Hepatocyte (in vitro differentiated cells): ENCODE results near the gene SNX25. TPM values are rescaled to one million over a fixed set of nuclear protein-coding genes. Genes with fewer than 3 reads are reported as not detected.

Experiments
- DNase-seq: peaks from one replicate; pipeline ENCODE4 v3.0.0-alpha.2; 2016; ENCODE audit warnings: low spot score
- H2AFZ ChIP-seq: fragments of 200-600 bp; sonication (generic); 2 replicates; pipeline ENCODE4 v1.6.0; 2016; ENCODE audit warnings: antibody characterized with exemption, mild to moderate bottlenecking
- H3K27ac ChIP-seq: fragments of 200-600 bp; sonication (generic); 2 replicates; pipeline ENCODE4 v1.5.1; 2016; ENCODE audit warnings: mild to moderate bottlenecking
- H3K27me3 ChIP-seq: fragments of 200-600 bp; sonication (generic); 2 replicates; pipeline ENCODE4 v1.6.1; 2016
- H3K36me3 ChIP-seq: fragments of 200-600 bp; sonication (generic); replicated peaks from 2 replicates; pipeline ENCODE4 v1.5.1; 2016; ENCODE audit warnings: low read depth; ENCODE audit not compliant: insufficient read depth
- H3K4me1 ChIP-seq: fragments of 200-600 bp; sonication (generic); 2 replicates; pipeline ENCODE4 v1.5.1; 2016; ENCODE audit warnings: mild to moderate bottlenecking, moderate library complexity; ENCODE audit not compliant: insufficient read depth
- H3K4me2 ChIP-seq: fragments of 200-600 bp; sonication (generic); 2 replicates; pipeline ENCODE4 v1.6.0; 2016
- H3K4me3 ChIP-seq: fragments of 200-600 bp; sonication (generic); 2 replicates; pipeline ENCODE4 v1.5.1; 2016; ENCODE audit warnings: mild to moderate bottlenecking
- H3K79me2 ChIP-seq: fragments of 200-600 bp; sonication (generic); 2 replicates; pipeline ENCODE4 v1.6.0; 2017; ENCODE audit warnings: mild to moderate bottlenecking
- H3K9me2 ChIP-seq: fragments of 200-600 bp; sonication (generic); replicated peaks from 2 replicates; pipeline ENCODE4 v1.6.0; 2017; ENCODE audit warnings: mild to moderate bottlenecking; ENCODE audit not compliant: insufficient read depth
- H3K9me3 ChIP-seq: fragments of 200-600 bp; sonication (generic); 2 replicates; pipeline ENCODE4 v1.5.1; 2016; ENCODE audit warnings: low read depth, mild to moderate bottlenecking
- H4K20me1 ChIP-seq: fragments of 200-600 bp; sonication (generic); 2 replicates; pipeline ENCODE4 v1.6.0; 2016; ENCODE audit warnings: mild to moderate bottlenecking; ENCODE audit not compliant: insufficient read depth, poor library complexity, severe bottlenecking
- EZH2 ChIP-seq: fragments of 200-600 bp; sonication (generic); IDR thresholded peaks from 2 replicates; pipeline ENCODE4 v1.6.1; 2016; ENCODE audit warnings: antibody characterized with exemption, mild to moderate bottlenecking, borderline replicate concordance
- EZH2phosphoT487 ChIP-seq: fragments of 200-600 bp; sonication (generic); IDR thresholded peaks from one replicate; pipeline ENCODE4 v1.6.1; 2018; ENCODE audit warnings: antibody characterized with exemption, mild to moderate bottlenecking, low read depth, moderate library complexity; ENCODE audit not compliant: unreplicated experiment, severe bottlenecking
- WGBS: methylation state at CpG from one replicate; pipeline ENCODE4 v1.1.6; 2016; ENCODE audit warnings: low lambda C conversion rate; ENCODE audit errors: missing lambda C conversion rate; 5-methylcytosine and 5-hydroxymethylcytosine counted together
- polyA plus RNA-seq: library from polyadenylated mRNA; unstranded; fragments of >200 nt; fragmentation: Nextera tagmentation; extraction: Ambion mirVana; gene quantifications from 2 replicates; pipeline ENCODE4 v1.2.1, GENCODE V29; 2016
- total RNA-seq: library from RNA; depleted of rRNA; stranded (reverse); fragments of >200 nt; gene quantifications from 2 replicates; pipeline ENCODE4 v1.2.3, GENCODE V29; 2014
- TF ChIP-seq, protein P1 (sequence below): fragments of 200-600 bp; sonication (generic); IDR thresholded peaks from 2 replicates; pipeline ENCODE4 v1.5.1; 2016; ENCODE audit warnings: antibody characterized with exemption, mild to moderate bottlenecking; ENCODE audit not compliant: poor library complexity

Gene SNX25
- total and polyA plus RNA-seq, 2 experiments from 2014 or later: 16.5 to 20.3 TPM

DNA sequence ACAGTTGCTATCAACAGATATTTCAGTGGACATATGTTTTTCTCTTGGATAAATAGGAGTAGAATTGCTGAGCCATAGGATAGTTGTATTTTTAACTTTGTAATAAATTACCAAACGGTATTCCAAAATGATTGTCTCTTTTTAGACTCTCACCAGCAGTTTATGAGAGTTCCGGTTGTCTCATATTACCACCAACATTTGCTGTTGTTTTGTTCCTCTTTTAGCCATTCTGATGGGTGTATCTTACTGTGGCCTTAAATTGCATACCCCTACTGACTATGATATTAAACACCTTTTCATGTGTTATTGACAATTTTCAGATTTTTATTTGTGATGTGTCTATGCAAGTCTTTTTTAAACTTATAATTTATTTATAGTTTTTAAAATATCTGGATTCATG lies 39.7 kb downstream of the SNX25 start:
- H3K4me3 ChIP-seq: no peak overlapping the region
- H3K4me1 ChIP-seq: no peaks in the 10 kb centered on the region
- no peak overlapping the region for H3K4me2 ChIP-seq
- H2AFZ ChIP-seq: no peak overlapping the region
- peaks cover 15% of the 10 kb centered on the region for H3K79me2 ChIP-seq
- no peak overlapping the region for H3K27ac ChIP-seq
- 71% methylated on average over 2 of the region's 2 CpGs for WGBS
- TF ChIP-seq EZH2: no peak
- no peak for TF ChIP-seq EZH2phosphoT487
- TF ChIP-seq, protein P1, sequence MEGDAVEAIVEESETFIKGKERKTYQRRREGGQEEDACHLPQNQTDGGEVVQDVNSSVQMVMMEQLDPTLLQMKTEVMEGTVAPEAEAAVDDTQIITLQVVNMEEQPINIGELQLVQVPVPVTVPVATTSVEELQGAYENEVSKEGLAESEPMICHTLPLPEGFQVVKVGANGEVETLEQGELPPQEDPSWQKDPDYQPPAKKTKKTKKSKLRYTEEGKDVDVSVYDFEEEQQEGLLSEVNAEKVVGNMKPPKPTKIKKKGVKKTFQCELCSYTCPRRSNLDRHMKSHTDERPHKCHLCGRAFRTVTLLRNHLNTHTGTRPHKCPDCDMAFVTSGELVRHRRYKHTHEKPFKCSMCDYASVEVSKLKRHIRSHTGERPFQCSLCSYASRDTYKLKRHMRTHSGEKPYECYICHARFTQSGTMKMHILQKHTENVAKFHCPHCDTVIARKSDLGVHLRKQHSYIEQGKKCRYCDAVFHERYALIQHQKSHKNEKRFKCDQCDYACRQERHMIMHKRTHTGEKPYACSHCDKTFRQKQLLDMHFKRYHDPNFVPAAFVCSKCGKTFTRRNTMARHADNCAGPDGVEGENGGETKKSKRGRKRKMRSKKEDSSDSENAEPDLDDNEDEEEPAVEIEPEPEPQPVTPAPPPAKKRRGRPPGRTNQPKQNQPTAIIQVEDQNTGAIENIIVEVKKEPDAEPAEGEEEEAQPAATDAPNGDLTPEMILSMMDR: no peak
- DNase-seq: no peak
- H4K20me1 ChIP-seq: no peaks in the 10 kb centered on the region
- no peaks in the 10 kb centered on the region for H3K9me2 ChIP-seq
- no peaks in the 10 kb centered on the region for H3K9me3 ChIP-seq
- H3K36me3 ChIP-seq: no peaks in the 10 kb centered on the region
- no peaks in the 10 kb centered on the region for H3K27me3 ChIP-seq

DNA sequence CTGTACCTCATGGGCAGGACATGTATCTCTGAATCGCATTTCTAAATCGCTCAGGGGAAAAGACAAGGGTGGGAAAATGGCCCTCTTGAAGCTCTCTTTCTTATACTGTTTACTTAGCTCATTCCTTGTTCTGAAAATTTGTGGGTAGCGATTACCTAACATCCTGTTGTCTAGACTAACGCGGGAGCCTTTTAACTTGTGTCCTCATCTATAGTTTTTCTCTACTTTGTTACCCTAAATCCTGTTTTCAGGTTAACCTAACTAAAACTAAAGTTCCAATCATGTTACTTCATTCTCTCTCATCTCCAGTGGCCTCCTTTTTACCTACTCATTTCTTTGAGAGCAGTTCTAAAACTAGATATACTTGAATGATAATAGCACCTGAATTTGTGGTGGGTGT lies 45.0 kb downstream of the SNX25 start:
- Histone ChIP-seq H3K9me3 (no peaks in the 10 kb centered on the region), H3K27ac (no peak overlapping the region)
- TF ChIP-seq, protein P1: no peak
- no peak for TF ChIP-seq EZH2
- no peak for TF ChIP-seq EZH2phosphoT487

DNA sequence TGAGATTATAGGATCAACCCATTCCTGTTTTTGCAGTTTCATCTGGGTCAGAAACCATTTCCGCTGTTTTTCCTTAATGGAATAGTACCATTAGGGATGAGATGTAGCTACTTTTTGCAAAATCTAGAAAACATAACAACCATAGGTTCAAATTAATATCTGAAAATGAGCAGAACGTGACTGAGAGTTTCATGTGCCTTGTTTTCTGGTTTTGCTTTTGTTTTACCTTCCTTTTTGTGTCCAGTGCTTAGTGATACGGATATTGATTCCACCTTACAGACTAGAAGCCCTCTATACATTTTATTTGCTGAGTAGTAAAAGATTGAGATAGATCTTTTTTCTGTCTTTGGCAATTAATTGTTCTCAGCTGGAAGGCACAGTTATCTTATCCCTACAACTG lies 46.5 kb downstream of the SNX25 start:
- no peak for DNase-seq
- Histone ChIP-seq H3K79me2 (peaks cover 5% of the 10 kb centered on the region), H3K9me2 (no peaks in the 10 kb centered on the region), H3K4me3 (no peak overlapping the region), H3K27me3 (no peaks in the 10 kb centered on the region), H3K4me2 (no peak overlapping the region), H3K4me1 (no peaks in the 10 kb centered on the region), H3K36me3 (no peaks in the 10 kb centered on the region), H3K27ac (no peak overlapping the region), H2AFZ (no peak overlapping the region), H3K9me3 (no peaks in the 10 kb centered on the region), H4K20me1 (no peaks in the 10 kb centered on the region)
- WGBS: 94% methylated on average over 3 of the region's 3 CpGs
- TF ChIP-seq EZH2 (no peak), EZH2phosphoT487 (no peak)
- TF ChIP-seq, protein P1: no peak

More for the DNA sequence above, 45.0 kb downstream of the SNX25 start:
- H4K20me1 ChIP-seq: no peaks in the 10 kb centered on the region
- H3K36me3 ChIP-seq: no peaks in the 10 kb centered on the region
- no peaks in the 10 kb centered on the region for H3K9me2 ChIP-seq
- no peak for DNase-seq
- H3K27me3 ChIP-seq: no peaks in the 10 kb centered on the region
- H3K4me2 ChIP-seq: no peak overlapping the region
- no peaks in the 10 kb centered on the region for H3K4me1 ChIP-seq
- peaks cover 5% of the 10 kb centered on the region for H3K79me2 ChIP-seq
- 87% methylated on average over 5 of the region's 5 CpGs for WGBS
- H3K4me3 ChIP-seq: no peak overlapping the region
- H2AFZ ChIP-seq: no peak overlapping the region

DNA sequence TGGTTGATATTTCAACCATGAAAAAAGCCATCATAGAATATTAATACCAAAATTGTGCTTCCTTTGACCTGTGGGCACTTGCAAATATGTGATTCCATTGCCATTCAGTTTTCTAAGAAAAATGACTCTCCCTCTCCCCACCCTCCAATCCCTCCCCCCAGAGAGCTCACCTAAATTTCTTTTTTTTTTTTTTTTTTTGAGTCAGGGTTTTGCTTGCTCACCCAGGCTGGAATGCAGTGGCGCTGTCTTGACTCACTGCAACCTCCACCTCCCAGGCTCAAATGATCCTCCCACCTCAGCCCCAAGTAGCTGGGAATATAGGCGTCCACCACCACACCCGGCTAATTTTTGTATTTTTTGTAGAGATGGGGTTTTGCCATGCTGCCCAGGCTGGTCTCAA lies 47.0 kb downstream of the SNX25 start:
- H3K9me3 ChIP-seq: no peaks in the 10 kb centered on the region
- no peaks in the 10 kb centered on the region for H3K36me3 ChIP-seq
- TF ChIP-seq, protein P1: no peak
- no peak for TF ChIP-seq EZH2
- no peak for TF ChIP-seq EZH2phosphoT487
- H3K4me3 ChIP-seq: no peak overlapping the region
- peaks cover 5% of the 10 kb centered on the region for H3K79me2 ChIP-seq
- H3K9me2 ChIP-seq: no peaks in the 10 kb centered on the region
- H3K4me2 ChIP-seq: no peak overlapping the region
- no peak overlapping the region for H2AFZ ChIP-seq
- H3K4me1 ChIP-seq: no peaks in the 10 kb centered on the region
- 95% methylated on average over 3 of the region's 3 CpGs for WGBS
- H4K20me1 ChIP-seq: no peaks in the 10 kb centered on the region
- DNase-seq: no peak
- H3K27me3 ChIP-seq: no peaks in the 10 kb centered on the region
- no peak overlapping the region for H3K27ac ChIP-seq
